Measurements from ENCODE around the gene MLLT10. TPM values are rescaled to one million over a fixed set of nuclear protein-coding genes. Genes with fewer than 3 reads are reported as not detected.

MLLT10 gene
- polyA plus RNA-seq, 6 donors from 2014 or later: 3.8 to 7.3 (median 6.6) TPM

- DNase-seq (no peak), ATAC-seq (ENCODE audit: low read depth in 2 of 2) (no peak)
- peaks cover 0 to 5% (median 4%) of the 10 kb centered on the region in 3 donors for H3K4me1 Mint-ChIP-seq
- peak overlapping the region in 1 of 6 donors; percentile 21 for H3K27ac Mint-ChIP-seq
- H3K27me3 Mint-ChIP-seq: no peaks in the 10 kb centered on the region
- no peaks in the 10 kb centered on the region for H3K36me3 Mint-ChIP-seq
- no peak overlapping the region for H3K4me3 Mint-ChIP-seq
- H3K9me3 Mint-ChIP-seq: no peaks in the 10 kb centered on the region
These were observed 213.8 kb downstream of the MLLT10 start for GRCh38 chr10:21747809-21748208.

- H3K27me3 Mint-ChIP-seq: no peaks in the 10 kb centered on the region
- H3K27ac Mint-ChIP-seq: no peak overlapping the region
- no peaks in the 10 kb centered on the region for H3K36me3 Mint-ChIP-seq
- ATAC-seq (ENCODE audit: low read depth in 2 of 2): no peak
- H3K4me1 Mint-ChIP-seq: peaks cover 0 to 5% (median 4%) of the 10 kb centered on the region in 3 donors
- no peaks in the 10 kb centered on the region for H3K9me3 Mint-ChIP-seq
- no peak for DNase-seq
- H3K4me3 Mint-ChIP-seq: no peak overlapping the region
These were observed 215.8 kb downstream of the MLLT10 start for GRCh38 chr10:21749788-21750187.

GRCh38 chr10:21750424-21750823 lies 216.4 kb downstream of the MLLT10 start:
- Mint-ChIP-seq H3K4me1 (peaks cover 0 to 5% (median 4%) of the 10 kb centered on the region in 3 donors), H3K4me3 (no peak overlapping the region), H3K9me3 (no peaks in the 10 kb centered on the region), H3K36me3 (no peaks in the 10 kb centered on the region), H3K27me3 (no peaks in the 10 kb centered on the region), H3K27ac (no peak overlapping the region)
- no peak for ATAC-seq (ENCODE audit: low read depth in 2 of 2)
- no peak for DNase-seq

GRCh38 chr10:21751341-21752310 lies 217.6 kb downstream of the MLLT10 start:
- no peak for DNase-seq
- Mint-ChIP-seq H3K27ac (no peak overlapping the region), H3K9me3 (no peaks in the 10 kb centered on the region), H3K36me3 (peaks cover 0 to 9% of the 10 kb centered on the region in 2 donors), H3K4me3 (no peak overlapping the region), H3K4me1 (no peaks in the 10 kb centered on the region), H3K27me3 (no peaks in the 10 kb centered on the region)
- no peak for ATAC-seq (ENCODE audit: low read depth in 2 of 2)

GRCh38 chr10:21753497-21754270 lies 219.7 kb downstream of the MLLT10 start:
- H3K36me3 Mint-ChIP-seq: peaks cover 3 to 12% of the 10 kb centered on the region in 2 donors
- no peaks in the 10 kb centered on the region for H3K27me3 Mint-ChIP-seq
- H3K4me3 Mint-ChIP-seq: no peak overlapping the region
- ATAC-seq (ENCODE audit: low read depth in 2 of 2) (no peak), DNase-seq (no peak)
- H3K27ac Mint-ChIP-seq: peak overlapping the region in 2 of 6 donors; percentile 32 to 85
- no peaks in the 10 kb centered on the region for H3K4me1 Mint-ChIP-seq
- H3K9me3 Mint-ChIP-seq: no peaks in the 10 kb centered on the region

- no peaks in the 10 kb centered on the region for H3K9me3 Mint-ChIP-seq
- H3K27me3 Mint-ChIP-seq: no peaks in the 10 kb centered on the region
- no peak overlapping the region for H3K27ac Mint-ChIP-seq
- no peak overlapping the region for H3K4me3 Mint-ChIP-seq
- DNase-seq: no peak
- no peak for ATAC-seq (ENCODE audit: low read depth in 2 of 2)
- H3K36me3 Mint-ChIP-seq: peaks cover 11 to 17% of the 10 kb centered on the region in 2 donors
- H3K4me1 Mint-ChIP-seq: no peaks in the 10 kb centered on the region
These were observed 220.5 kb downstream of the MLLT10 start for GRCh38 chr10:21754410-21755011.

GRCh38 chr10:21756707-21757106 lies 222.7 kb downstream of the MLLT10 start:
- no peak overlapping the region for H3K27ac Mint-ChIP-seq
- ATAC-seq (ENCODE audit: low read depth in 2 of 2) (no peak), DNase-seq (no peak)
- H3K27me3 Mint-ChIP-seq: no peaks in the 10 kb centered on the region
- peaks cover 14 to 17% of the 10 kb centered on the region in 2 donors for H3K36me3 Mint-ChIP-seq
- H3K9me3 Mint-ChIP-seq: no peaks in the 10 kb centered on the region
- no peaks in the 10 kb centered on the region for H3K4me1 Mint-ChIP-seq
- no peak overlapping the region for H3K4me3 Mint-ChIP-seq

- Mint-ChIP-seq H3K9me3 (no peaks in the 10 kb centered on the region), H3K36me3 (peaks cover 14 to 17% of the 10 kb centered on the region in 2 donors), H3K4me1 (no peaks in the 10 kb centered on the region), H3K27me3 (no peaks in the 10 kb centered on the region), H3K27ac (no peak overlapping the region), H3K4me3 (no peak overlapping the region)
- no peak for DNase-seq
- ATAC-seq (ENCODE audit: low read depth in 2 of 2): no peak
These were observed 223.3 kb downstream of the MLLT10 start for GRCh38 chr10:21757185-21757901.

- Mint-ChIP-seq H3K4me1 (no peaks in the 10 kb centered on the region), H3K4me3 (no peak overlapping the region), H3K36me3 (peaks cover 14 to 17% of the 10 kb centered on the region in 2 donors), H3K27ac (no peak overlapping the region), H3K9me3 (no peaks in the 10 kb centered on the region), H3K27me3 (no peaks in the 10 kb centered on the region)
- ATAC-seq (ENCODE audit: low read depth in 2 of 2): no peak
- DNase-seq: no peak
These were observed 224.2 kb downstream of the MLLT10 start for GRCh38 chr10:21758239-21758638.

GRCh38 chr10:21758696-21759095 lies 224.7 kb downstream of the MLLT10 start:
- Mint-ChIP-seq H3K27me3 (no peaks in the 10 kb centered on the region), H3K4me3 (no peak overlapping the region), H3K4me1 (no peaks in the 10 kb centered on the region), H3K9me3 (no peaks in the 10 kb centered on the region), H3K27ac (no peak overlapping the region), H3K36me3 (peaks cover 14 to 20% of the 10 kb centered on the region in 2 donors)
- ATAC-seq (ENCODE audit: low read depth in 2 of 2) (no peak), DNase-seq (no peak)

- H3K4me1 Mint-ChIP-seq: no peaks in the 10 kb centered on the region
- H3K4me3 Mint-ChIP-seq: no peak overlapping the region
- DNase-seq (no peak), ATAC-seq (ENCODE audit: low read depth in 2 of 2) (no peak)
- H3K27ac Mint-ChIP-seq: no peak overlapping the region
- H3K9me3 Mint-ChIP-seq: no peaks in the 10 kb centered on the region
- H3K36me3 Mint-ChIP-seq: peaks cover 14 to 22% of the 10 kb centered on the region in 2 donors
- H3K27me3 Mint-ChIP-seq: no peaks in the 10 kb centered on the region
These were observed 225.2 kb downstream of the MLLT10 start for GRCh38 chr10:21759232-21759631.

- Mint-ChIP-seq H3K4me3 (no peak overlapping the region), H3K27me3 (no peaks in the 10 kb centered on the region), H3K9me3 (no peaks in the 10 kb centered on the region), H3K27ac (no peak overlapping the region), H3K36me3 (peaks cover 14 to 22% of the 10 kb centered on the region in 2 donors), H3K4me1 (no peaks in the 10 kb centered on the region)
- ATAC-seq (ENCODE audit: low read depth in 2 of 2): no peak
- DNase-seq: no peak
These were observed 226.3 kb downstream of the MLLT10 start for GRCh38 chr10:21760332-21760731.

All from naive B cell (primary cell).